HG03378 (cell line): ENCODE data around the gene PARD3.
"Not testable (repeated sequence)": the region's sequence is repeated elsewhere in the genome, so short reads cannot be mapped to it uniquely, and the experiment has no call there.

ENCODE experiments used
- ATAC-seq: cut with Tn5 transposase; IDR thresholded peaks from one replicate; pipeline ENCODE4 v1.9.1; 2021; ENCODE audit warnings: mild to moderate bottlenecking, moderate library complexity; ENCODE audit not compliant: unreplicated experiment

PARD3 gene

DNA sequence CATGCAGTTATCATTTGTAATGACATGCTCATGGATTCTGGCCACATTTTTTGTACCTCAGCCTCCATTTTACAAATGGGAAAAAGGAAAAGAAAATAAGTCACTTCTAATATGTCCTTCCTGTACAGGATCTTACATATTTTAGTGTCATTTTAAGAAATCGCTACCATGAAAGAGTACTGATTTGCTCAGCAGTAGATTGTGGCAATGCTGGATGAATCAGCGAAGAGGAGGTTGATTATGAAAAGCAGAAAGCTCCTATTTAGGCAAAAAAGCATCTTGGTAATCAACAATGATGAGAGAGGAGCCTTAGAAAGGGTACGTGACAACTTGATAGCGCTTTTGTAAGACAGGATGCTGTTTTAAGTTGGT is 522.9 kb downstream of the PARD3 start:
- no peak for ATAC-seq

DNA sequence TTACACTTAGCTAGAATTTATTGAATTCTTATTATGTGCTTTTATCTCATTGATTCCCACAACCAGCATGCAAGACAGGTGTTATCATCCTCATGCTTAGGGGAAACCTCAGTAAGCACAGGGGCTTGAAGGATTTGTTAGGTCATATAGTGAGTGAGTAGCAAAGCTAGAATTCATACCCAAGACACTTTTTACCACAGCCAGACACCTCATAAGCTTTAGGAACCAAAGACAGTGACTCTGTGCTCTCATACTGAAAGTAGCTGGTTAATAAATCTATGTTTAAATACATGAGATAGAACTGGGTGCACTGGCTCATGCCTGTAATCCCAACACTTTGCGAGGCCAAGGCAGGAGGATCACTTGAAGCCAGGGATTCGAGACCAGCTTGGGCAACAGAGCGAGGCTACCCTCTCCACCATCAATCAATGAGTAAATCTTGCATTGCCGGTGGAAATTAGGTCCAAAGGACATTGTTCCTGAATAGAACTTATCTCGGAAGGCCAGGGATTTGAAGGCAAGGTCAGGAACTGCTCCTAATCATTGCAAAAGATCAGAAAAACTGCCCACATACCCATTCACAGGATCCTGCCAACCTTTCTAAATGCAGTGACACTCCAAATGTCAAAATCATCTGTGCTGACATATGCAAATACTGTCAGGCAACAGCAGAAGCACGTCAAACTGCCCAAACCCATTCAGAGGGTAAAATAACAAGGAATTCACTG is 523.5 kb downstream of the PARD3 start:
- peak; percentile 95 for ATAC-seq

DNA sequence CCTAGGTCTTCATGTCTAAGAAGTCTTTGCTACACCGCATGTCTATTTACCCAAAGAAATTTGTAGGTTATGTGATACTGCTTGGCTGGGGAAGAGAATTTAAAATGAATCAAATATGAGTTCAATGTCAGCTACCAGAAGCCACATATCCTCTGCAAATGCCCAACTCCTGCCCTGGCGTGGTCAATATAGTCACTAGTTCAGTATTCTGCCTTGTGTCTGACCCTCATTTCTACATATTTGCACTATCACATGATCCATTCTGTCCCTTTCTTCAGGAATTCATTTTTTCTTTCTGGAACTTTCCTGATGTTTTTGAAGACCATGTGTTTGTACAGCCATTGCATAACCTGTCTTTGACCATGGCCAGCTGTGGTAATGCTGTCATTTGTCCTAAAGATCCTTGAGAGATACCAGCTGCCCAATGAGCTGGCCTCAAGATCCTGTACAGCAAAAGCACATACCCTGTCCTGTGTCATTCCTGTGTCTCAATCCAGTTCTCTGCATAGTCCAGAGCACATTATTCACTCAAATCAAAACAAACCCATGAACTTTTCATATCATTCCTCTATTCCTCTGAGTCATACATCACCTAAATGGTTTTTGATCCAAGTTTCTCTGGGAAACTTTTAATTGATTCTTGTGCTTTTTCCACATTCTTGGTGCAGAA is 524.5 kb downstream of the PARD3 start:
- no peak for ATAC-seq

DNA sequence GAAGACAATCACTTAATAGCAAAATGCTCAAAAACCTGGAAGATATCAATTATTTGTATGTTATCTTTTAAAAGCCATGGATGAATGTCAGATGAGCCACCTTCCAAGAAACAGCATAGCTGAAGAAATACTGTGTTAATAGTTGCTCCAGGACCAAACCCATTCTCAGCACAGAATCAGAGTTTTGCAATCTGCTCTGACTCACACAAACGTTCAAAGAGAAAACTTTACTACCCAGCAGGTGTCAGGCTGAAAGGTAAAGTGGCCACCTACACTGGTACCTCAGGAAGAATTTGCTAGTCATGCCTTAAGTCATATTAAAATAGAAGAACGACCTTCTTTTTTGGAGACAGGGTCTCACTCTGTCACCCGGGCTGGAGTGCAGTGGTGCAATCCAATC is 526.5 kb downstream of the PARD3 start:
- no peak for ATAC-seq

DNA sequence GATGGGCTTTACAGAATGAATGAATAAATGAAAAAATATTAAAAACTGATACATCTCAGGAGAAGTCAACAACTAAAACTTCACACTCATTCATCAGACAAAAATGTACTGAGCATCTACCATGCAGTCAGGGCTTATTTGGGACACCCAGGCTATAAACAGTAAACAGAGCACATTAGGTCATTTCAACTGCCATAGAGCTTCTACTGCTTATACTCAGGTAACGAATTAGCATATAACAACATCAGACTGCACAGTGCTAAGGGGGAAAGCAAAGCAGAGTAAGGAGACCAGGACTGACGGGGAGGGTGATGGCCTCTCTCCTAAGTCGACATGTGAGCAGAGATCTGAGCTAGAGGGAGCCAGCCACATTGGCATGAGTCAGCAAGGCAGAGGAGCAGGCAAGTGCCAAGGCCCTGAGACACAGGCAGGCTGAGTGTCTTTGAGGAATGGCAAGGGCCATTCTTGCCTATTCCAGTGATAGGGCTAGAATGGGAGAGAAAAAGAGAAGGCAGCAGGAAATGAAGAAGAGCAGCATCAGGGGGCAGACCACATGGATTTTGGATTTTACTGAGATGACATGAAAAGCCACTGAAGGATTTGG is 528.9 kb downstream of the PARD3 start:
- no peak for ATAC-seq

DNA sequence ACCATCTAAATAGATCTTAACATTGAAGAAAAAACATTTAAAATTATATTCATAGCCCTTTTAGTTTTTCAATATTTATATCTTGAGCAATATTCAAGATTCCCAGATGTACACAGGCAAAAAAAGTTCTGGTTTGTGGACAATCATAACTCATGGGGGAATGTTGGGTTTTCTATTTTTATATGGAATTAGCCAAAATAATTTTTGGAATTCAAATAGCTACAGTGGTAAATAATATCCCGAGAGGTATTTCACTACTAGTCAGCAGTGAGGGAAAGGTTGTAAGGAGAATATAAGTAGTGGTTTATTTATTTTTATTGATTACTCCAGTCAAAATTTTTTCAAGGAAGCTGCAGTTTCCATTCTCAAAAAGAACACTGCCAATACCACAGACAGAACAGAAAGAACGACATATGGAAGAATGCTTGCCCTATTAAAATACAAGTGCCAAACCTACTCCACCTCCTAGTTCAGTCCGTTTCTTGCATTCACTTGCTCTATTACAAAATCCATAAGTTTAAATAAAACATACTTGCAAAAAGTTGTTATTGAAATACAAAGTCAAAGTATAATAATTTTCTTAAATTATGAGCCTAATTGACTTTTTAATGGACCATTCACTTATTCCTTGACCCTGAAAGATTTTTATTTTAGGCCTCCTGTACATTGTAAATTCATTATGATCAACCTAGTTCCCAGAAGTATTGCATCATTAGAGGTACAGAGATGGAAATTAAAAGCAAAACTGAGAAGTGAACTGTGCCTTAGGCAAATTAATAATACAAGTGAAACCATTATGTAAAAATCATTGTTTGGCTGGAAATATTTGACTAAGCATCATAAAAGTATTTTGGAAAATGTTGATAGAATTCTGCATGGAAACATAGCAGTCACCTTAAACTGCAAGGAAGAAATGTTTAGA is 533.2 kb downstream of the PARD3 start:
- ATAC-seq: no peak

DNA sequence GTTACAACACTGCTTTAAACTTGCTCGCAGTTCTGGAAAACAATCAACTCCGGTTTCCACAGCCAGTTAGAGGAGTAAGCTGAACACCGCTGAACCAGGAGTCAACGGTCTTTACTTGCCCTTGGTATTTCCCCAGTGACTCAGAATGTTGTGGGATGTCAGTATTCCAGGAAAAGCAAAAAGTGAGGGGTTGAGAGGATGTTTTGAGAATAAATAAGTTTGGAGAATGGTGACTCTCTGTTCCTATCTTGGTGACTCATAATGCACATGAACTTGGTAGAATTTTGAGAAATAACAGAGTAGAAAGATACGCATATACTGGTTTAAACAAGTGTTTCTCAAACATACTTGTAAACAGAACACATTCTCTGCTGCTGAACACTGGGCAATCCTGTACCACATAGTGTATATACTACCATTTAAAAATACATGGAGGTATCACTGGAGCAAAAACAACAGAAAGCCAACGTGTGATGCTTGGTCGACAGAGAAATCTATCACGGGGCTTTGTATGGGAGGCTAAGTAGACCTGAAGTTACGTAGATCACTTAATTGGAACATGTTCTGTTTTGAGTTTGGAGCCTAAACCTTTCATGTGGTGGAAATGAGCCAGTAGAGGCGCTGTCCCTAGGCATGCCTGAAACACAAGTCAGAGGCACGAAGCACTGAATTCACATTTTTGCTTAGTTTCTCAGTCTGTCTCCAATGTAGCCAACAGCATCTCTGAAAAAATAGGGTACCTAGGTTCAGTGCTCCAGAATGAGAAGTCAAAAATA is 534.3 kb downstream of the PARD3 start:
- ATAC-seq: no peak

DNA sequence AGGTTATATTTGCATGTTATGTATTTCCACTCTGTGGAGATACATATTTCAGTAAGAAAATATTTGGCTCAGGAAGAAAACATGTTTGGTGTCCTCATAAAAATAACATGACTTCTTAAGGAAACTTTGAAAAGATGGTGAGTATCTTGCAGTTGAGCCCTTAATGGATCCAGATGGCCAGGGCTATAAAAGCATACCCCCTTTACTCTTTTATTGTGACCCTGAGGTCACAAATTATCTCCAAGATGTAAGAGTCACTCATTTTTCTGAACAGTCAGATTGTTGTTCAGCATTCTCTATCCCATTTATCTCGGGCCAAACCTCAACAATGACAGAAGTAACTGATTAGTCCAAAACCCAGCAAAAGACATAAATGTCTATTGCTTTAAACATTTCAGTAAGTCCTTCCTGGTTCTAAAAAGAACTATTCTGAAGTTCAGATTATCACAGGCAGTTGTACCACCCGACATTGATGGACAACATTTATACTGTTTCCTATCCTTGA is 539.4 kb downstream of the PARD3 start:
- no peak for ATAC-seq

DNA sequence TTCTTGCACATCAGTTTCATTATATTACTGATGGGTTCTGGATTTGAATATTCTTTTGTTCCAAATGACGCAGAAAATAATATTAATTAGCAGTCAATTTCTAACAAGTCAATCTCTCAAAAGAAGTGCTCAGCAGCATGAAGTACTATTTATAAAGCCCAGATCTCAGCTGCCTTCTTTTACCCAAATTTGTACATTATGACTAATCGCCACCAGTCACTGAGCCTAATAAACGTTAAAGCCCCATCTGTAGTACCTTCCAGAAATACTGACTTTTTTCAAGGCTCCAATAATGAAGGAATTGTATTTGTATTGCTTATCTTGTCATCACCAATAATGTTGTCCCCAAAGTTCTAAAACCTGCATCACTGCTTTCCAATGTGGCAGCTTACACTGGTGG is 540.2 kb downstream of the PARD3 start:
- no peak for ATAC-seq

DNA sequence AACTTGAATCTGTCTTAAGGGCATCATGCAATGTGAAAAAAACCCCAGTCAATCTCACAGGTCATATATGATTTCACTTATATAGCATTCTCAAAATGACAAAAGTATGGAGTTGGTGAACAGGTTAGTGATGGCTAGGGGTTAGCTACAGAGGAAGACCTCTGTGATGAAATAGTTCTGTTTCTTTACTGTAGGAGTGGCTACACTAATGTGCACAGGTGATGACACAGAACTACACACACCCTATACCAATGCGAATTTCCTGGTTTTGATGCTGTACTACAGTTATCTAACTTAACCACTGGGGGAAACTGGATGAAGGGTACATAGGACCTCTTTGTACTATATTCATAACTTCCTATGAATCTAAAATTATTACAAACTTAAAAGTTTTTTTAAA is 541.8 kb downstream of the PARD3 start:
- no peak for ATAC-seq

DNA sequence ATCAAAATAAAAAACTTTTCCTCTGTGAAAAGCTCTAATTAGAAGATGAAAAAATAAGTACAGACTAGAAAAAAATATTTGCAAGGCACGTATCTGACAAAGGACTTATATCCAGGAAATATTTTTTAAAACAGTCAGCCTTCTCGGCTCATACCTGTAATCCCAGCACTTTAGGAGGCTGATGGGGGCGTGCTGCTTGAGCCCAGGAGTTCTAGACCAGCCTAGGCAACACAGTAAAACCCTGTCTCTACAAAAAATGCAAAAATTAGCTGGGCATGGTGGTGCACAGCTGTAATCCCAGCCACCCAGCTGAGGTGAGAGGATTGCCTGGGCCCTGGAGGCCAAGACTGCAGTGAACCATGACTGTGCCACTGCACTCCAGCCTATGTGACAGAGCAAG is 542.8 kb downstream of the PARD3 start:
- ATAC-seq: no peak

DNA sequence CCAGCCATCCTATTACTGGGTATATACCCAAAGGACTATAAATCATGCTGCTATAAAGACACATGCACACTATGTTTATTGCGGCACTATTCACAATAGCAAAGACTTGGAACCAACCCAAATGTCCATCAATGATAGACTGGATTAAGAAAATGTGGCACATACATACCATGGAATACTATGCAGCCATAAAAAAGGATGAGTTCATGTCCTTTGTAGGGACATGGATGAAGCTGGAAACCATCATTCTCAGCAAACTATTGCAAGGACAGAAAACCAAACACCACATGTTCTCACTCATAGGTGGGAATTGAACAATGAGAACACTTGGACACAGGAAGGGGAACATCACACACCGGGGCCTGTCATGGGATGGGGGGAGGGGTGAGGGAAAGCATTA is 546.7 kb downstream of the PARD3 start:
- ATAC-seq: not testable (repeated sequence)

DNA sequence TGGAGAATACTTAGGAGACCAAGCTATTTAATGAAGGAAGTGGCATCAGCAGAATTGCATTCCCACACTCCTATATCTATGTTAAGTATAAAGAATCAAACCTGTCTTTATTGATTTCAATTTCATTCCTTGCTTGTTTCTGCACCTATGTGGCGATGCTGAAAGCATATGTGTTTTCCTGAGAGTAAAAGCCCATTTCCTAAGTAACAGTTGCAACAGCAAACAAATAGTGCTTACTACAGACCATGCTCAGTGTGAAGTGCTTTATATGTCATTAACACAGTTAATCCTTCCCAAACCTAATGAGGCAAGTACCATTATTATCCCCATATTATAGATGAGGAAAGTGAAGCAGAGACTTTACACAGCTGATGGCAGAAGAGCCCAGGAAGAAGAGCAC is 552.1 kb downstream of the PARD3 start:
- ATAC-seq: no peak

DNA sequence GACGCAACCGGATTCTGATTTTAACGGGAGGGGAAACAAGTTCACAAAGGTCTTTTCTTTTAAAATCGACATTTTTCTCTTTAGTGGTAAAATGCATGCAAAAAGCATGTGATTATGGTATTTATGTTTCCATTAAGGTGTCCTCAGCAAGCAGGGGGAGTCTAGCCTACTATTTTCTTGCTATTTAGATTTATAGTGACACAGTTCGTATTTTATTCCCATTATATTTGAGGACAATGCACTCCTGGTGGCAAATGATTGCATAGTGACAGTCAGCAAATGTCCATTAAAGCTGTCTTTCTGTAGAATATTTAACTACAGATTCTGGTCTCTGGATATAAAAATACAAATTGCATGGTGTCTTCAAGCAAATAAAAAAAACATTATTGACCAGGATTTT is 554.2 kb downstream of the PARD3 start:
- ATAC-seq: no peak

DNA sequence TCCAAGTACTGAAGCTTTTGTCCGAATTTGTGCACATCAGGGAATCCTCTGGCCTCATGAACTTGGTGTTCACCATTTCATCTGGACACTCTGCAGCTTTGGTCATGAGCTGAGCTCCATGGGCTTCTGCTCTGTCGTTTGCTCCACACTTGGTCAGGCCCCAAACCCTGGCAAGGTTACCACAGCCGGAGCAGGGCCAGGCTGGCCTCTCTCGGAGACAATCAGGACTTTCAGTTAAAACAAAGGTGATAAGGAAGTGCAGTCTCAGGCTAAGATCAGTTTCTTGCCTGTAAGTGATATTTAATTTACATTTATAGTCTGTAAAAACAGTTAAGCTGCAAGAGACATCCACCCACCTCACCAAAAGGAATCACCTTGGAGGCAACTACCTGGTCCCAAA is 558.9 kb downstream of the PARD3 start:
- no peak for ATAC-seq

DNA sequence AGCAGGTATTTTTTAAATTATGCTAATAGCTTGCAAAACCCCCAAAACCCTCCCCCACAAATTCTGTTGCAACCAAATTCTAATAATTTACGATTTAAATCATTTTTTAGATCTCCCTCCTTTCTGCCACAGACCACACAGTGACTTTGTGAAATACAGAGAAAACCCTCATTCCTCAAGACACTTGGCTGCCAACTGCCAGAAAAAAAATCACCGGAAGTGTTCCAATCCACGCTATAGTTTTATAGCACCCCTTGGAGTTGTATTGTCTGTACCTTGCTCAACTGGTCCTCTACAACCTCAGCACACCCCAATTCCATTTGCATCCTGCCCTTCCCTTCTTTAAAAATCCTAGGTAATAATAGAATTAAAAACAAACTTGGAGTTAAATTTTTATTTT is 560.1 kb downstream of the PARD3 start:
- no peak for ATAC-seq

DNA sequence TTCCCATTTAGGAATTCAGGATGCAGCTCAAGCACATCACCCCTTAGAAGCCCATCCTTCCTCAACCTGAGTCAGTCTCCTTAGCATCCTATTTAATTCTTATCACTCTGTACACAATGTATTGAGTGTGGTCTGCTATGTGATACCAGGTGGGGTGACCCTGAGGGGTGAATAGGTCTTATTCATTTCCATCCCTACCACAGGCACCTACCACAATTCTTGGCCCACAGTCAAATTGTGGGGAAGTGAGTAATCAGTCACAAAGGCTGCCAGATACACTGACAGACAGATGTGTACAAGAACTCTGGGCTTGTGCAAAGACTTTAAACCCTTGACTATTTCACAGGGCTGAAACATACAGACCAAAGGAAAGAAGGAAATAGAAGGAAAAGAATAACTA is 560.5 kb downstream of the PARD3 start:
- peak; percentile 80 for ATAC-seq

DNA sequence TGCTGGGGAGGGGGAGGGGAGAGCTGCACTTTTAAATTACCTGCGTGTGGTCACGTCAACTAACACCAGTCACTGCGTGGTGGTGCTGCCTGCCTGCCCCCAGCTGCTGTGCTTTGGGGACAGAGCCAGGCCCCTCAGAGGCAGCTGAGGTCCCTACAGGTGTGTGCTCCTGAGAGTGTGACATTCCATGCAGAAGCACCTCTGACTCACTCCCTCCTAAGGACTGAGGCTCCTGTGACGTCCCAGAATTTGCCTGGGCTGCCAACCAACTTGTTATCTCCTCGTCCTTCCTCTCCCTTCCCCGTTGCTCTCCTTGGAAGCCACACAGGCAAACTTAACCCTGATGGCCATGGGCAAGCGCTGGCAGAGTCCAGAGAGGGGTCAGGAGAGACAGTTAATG is 563.0 kb downstream of the PARD3 start:
- ATAC-seq: no peak

DNA sequence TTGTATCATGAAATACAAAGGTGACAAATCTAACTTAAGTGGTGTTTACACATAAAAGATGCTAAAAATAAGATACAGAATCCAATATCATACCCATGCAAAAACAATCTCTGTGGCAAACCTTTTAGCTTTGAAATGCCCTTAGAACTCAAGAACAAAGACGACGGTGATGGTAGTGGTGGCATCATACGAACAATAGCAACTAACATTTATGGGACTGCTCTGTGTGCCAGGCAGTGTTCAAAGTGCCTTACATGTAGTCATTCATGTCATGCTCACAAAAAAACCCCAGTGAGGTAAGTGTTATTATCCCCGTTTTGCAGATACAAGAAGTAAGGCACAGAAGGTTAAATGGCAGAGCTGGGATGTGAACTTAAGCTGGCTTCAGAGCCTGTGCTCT is 563.9 kb downstream of the PARD3 start:
- ATAC-seq: no peak

DNA sequence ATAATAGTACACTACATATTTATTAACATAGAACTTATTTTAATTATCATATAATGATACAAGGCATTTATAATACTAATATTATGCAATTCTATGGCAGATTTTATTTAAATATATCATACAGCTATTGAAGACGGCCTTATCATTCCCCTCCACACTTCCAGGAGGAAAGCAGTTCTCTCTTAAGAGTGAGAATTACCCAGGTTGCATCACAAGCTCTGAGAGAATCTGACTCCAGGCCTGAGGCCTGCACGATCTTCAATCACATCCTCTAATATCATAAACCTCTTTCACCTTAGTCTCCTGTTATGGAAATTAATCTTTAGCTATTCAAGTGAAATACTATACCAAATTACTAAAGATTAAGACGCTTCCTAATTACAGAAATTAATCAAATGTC is 564.4 kb downstream of the PARD3 start:
- ATAC-seq: no peak
